ENCODE results near the gene TWSG1. TPM values are rescaled to one million over a fixed set of nuclear protein-coding genes. Genes with fewer than 3 reads are reported as not detected.

Gene TWSG1
- total RNA-seq, 1 donor from 2014 or later = 45.4 TPM

GRCh38 chr18:9292047-9292446 is 42.5 kb upstream of the TWSG1 start:
- no peaks in the 10 kb centered on the region for H3K4me1 ChIP-seq
- DNase-seq (ENCODE audit: extremely low spot score in 2 of 2) = no peak
- H3K4me3 ChIP-seq = no peak overlapping the region
- H3K9me3 ChIP-seq = no peaks in the 10 kb centered on the region
- no peak overlapping the region for H3K27ac ChIP-seq
- H3K27me3 ChIP-seq = no peaks in the 10 kb centered on the region
- H3K36me3 ChIP-seq = no peaks in the 10 kb centered on the region
- TF ChIP-seq POLR2A (IDR thresholded peaks at IDR 0.05) = no peak
- TF ChIP-seq, protein P1, sequence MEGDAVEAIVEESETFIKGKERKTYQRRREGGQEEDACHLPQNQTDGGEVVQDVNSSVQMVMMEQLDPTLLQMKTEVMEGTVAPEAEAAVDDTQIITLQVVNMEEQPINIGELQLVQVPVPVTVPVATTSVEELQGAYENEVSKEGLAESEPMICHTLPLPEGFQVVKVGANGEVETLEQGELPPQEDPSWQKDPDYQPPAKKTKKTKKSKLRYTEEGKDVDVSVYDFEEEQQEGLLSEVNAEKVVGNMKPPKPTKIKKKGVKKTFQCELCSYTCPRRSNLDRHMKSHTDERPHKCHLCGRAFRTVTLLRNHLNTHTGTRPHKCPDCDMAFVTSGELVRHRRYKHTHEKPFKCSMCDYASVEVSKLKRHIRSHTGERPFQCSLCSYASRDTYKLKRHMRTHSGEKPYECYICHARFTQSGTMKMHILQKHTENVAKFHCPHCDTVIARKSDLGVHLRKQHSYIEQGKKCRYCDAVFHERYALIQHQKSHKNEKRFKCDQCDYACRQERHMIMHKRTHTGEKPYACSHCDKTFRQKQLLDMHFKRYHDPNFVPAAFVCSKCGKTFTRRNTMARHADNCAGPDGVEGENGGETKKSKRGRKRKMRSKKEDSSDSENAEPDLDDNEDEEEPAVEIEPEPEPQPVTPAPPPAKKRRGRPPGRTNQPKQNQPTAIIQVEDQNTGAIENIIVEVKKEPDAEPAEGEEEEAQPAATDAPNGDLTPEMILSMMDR (IDR thresholded peaks at IDR 0.05) = no peak
- no peak for TF ChIP-seq POLR2AphosphoS5 (IDR thresholded peaks at IDR 0.05; ENCODE audit: insufficient read depth in 1 of 2, low read depth in 1 of 2)
- intact Hi-C loops (cut with DNase I) = no loop called here

- Histone ChIP-seq H3K36me3 (no peaks in the 10 kb centered on the region), H3K27ac (no peak overlapping the region), H3K9me3 (no peaks in the 10 kb centered on the region), H3K4me1 (no peaks in the 10 kb centered on the region), H3K27me3 (no peaks in the 10 kb centered on the region), H3K4me3 (no peak overlapping the region)
- no peak for DNase-seq (ENCODE audit: extremely low spot score in 2 of 2)
- TF ChIP-seq, protein P1 (IDR thresholded peaks at IDR 0.05) = no peak
- intact Hi-C loops (cut with DNase I) = no loop called here
These were observed 40.6 kb upstream of the TWSG1 start for GRCh38 chr18:9293948-9294347.

- TF ChIP-seq POLR2A (IDR thresholded peaks at IDR 0.05) (no peak), POLR2AphosphoS5 (IDR thresholded peaks at IDR 0.05; ENCODE audit: insufficient read depth in 1 of 2, low read depth in 1 of 2) (no peak)
- TF ChIP-seq, protein P1 (IDR thresholded peaks at IDR 0.05) = no peak
- Histone ChIP-seq H3K27ac (no peak overlapping the region), H3K27me3 (no peaks in the 10 kb centered on the region), H3K36me3 (no peaks in the 10 kb centered on the region), H3K9me3 (no peaks in the 10 kb centered on the region), H3K4me3 (no peak overlapping the region), H3K4me1 (no peaks in the 10 kb centered on the region)
- no peak for DNase-seq (ENCODE audit: extremely low spot score in 2 of 2)
- intact Hi-C loops (cut with DNase I) = no loop called here
These were observed 38.2 kb upstream of the TWSG1 start for GRCh38 chr18:9296233-9297006.

GRCh38 chr18:9297007-9297393 is 37.6 kb upstream of the TWSG1 start:
- Histone ChIP-seq H3K4me3 (no peak overlapping the region), H3K27me3 (no peaks in the 10 kb centered on the region), H3K9me3 (no peaks in the 10 kb centered on the region), H3K4me1 (no peaks in the 10 kb centered on the region), H3K27ac (no peak overlapping the region), H3K36me3 (no peaks in the 10 kb centered on the region)
- intact Hi-C loops (cut with DNase I) = no loop called here
- TF ChIP-seq POLR2AphosphoS5 (IDR thresholded peaks at IDR 0.05; ENCODE audit: insufficient read depth in 1 of 2, low read depth in 1 of 2) (no peak), POLR2A (IDR thresholded peaks at IDR 0.05) (no peak)
- TF ChIP-seq, protein P1 (IDR thresholded peaks at IDR 0.05) = no peak
- no peak for DNase-seq (ENCODE audit: extremely low spot score in 2 of 2)

GRCh38 chr18:9304388-9305070 is 30.0 kb upstream of the TWSG1 start:
- TF ChIP-seq POLR2A (IDR thresholded peaks at IDR 0.05) = no peak
- TF ChIP-seq, protein P1 (IDR thresholded peaks at IDR 0.05) = no peak
- TF ChIP-seq POLR2AphosphoS5 (IDR thresholded peaks at IDR 0.05; ENCODE audit: insufficient read depth in 1 of 2, low read depth in 1 of 2) = no peak
- H3K27me3 ChIP-seq = no peaks in the 10 kb centered on the region
- peaks cover 8% of the 10 kb centered on the region for H3K9me3 ChIP-seq
- H3K4me3 ChIP-seq = no peak overlapping the region
- DNase-seq (ENCODE audit: extremely low spot score in 2 of 2) = no peak
- intact Hi-C loops (cut with DNase I) = no loop called here
- H3K4me1 ChIP-seq = no peaks in the 10 kb centered on the region
- no peak overlapping the region for H3K27ac ChIP-seq
- H3K36me3 ChIP-seq = no peaks in the 10 kb centered on the region

Measured in vagina (tissue), 2 donors.